Activated naive CD4-positive, alpha-beta T cell treated with anti-CD3 and anti-CD28 coated beads for 36 hours (primary cell): ENCODE measurements around the gene SEPHS2. TPM values are rescaled to one million over a fixed set of nuclear protein-coding genes. Genes with fewer than 3 reads are reported as not detected.
A peak's percentile ranks its signal among the peaks of the same experiment; 100 is the strongest.
"Not testable (repeated sequence)": the region's sequence is repeated elsewhere in the genome, so short reads cannot be mapped to it uniquely, and the experiment has no call there.

Experiments
- CTCF ChIA-PET: fragments of 350-600 bp; sonication (Branson Sonifier 250); formaldehyde crosslinking; loops from one replicate; lab custom pipeline; 2021; ENCODE audit warnings: antibody characterized with exemption; lab: Charles Lee
- DNase-seq: peaks from one replicate; pipeline ENCODE4 v3.0.0-alpha.2; 2020
- H3K27ac Mint-ChIP-seq: one replicate; pipeline ENCODE4 v1.8.0; 2021; ENCODE audit warnings: mild to moderate bottlenecking, mixed read lengths
- H3K27me3 Mint-ChIP-seq: one replicate; pipeline ENCODE4 v1.8.0; 2021; ENCODE audit warnings: low read depth, mixed read lengths
- H3K36me3 Mint-ChIP-seq: one replicate; pipeline ENCODE4 v1.8.0; 2021; ENCODE audit warnings: low read depth, mixed read lengths
- H3K4me1 Mint-ChIP-seq: one replicate; pipeline ENCODE4 v1.8.0; 2021; ENCODE audit warnings: low read depth, mixed read lengths
- H3K4me3 Mint-ChIP-seq: one replicate; pipeline ENCODE4 v1.8.0; 2021; ENCODE audit warnings: mild to moderate bottlenecking, moderate library complexity, mixed read lengths
- H3K9me3 Mint-ChIP-seq: one replicate; pipeline ENCODE4 v1.8.0; 2021; ENCODE audit warnings: mixed read lengths
- intact Hi-C: fragments of 100-400 bp; cut with micrococcal nuclease; formaldehyde crosslinking; loops from one replicate; pipeline ENCODE4 v1.15.1; 2023
- total RNA-seq, 2 experiments: library from RNA; stranded (reverse); gene quantifications; one replicate each; pipeline ENCODE4 v1.2.3, GENCODE V29; 2021

The SEPHS2 gene
- total RNA-seq, 2 experiments from 2014 or later: 37.8 to 39.2 TPM

DNA sequence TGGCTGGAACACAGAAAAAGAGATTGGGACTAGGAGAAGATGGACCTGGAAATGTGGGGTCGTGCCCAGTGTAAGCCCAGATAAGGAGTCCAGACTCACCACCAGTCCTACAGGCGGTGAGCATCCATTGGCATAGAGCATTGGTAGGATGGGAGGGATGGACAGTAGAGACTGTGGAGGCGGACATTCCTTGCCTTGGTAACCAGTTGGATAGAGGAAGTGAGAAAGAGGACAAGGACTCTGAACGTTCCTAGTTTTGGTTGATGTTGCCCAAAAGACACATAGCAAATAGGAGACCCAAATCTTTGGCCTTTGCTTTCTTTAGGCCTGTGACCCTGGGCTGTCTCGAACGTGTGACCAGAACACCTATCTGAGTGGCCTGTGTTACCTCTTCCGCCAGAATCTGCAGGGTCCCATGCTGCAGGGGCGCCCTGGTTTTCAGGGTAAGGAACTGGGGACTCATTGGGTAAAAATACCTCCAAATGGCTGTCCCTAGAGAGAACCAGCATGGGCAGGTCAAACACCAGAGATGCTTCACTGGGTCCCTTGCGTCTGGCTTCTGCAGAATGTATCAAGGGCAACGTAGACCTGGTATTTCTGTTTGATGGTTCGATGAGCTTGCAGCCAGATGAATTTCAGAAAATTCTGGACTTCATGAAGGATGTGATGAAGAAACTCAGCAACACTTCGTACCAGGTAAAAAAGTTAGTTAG, 33.2 kb upstream of the SEPHS2 start:
- DNase-seq: no peak
- H3K9me3 Mint-ChIP-seq: no peaks in the 10 kb centered on the region
- H3K4me1 Mint-ChIP-seq: peaks cover 46% of the 10 kb centered on the region
- CTCF ChIA-PET: interaction anchor here (0.8 to 1.7 kb wide), 3 partner anchors 29 to 216 kb away, joined by 3 to 8 read pairs (median 3); partner anchors contain the start of gene DCTPP1
- H3K27me3 Mint-ChIP-seq: no peaks in the 10 kb centered on the region
- H3K4me3 Mint-ChIP-seq: no peak overlapping the region
- peak overlapping the region; percentile 6 for H3K27ac Mint-ChIP-seq
- H3K36me3 Mint-ChIP-seq: peaks cover 52% of the 10 kb centered on the region
- intact Hi-C loops: no loop called here

DNA sequence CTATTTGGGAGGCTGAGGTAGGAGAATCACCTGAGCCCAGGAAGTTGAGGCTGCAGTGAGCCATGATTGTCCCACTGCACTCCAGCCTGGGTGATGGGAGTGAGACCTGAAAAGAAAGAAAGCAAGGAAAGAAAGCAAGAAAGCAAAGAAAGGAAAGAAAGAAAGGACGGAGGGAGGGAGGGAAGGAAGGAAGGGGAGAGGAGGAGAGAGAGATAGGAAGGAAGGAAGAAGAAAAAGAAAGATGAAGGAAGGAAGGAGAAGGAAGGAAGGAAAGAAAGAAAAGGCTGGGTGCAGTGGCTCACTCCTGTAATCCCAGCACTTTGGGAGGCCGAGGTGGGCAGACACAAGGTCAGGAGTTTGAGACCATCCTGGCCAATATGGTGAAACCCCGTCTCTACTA, 32.1 kb upstream of the SEPHS2 start:
- H3K4me3 Mint-ChIP-seq, H3K27me3 Mint-ChIP-seq, intact Hi-C loops, H3K9me3 Mint-ChIP-seq, DNase-seq: not testable (repeated sequence)
- peaks cover 54% of the 10 kb centered on the region for H3K4me1 Mint-ChIP-seq
- peak overlapping the region; percentile 37 for H3K27ac Mint-ChIP-seq
- CTCF ChIA-PET: interaction anchor here (0.8 to 1.4 kb wide), 3 partner anchors 27 to 32 kb away, joined by 3 to 6 read pairs (median 3); partner anchors contain the start of gene SEPHS2
- peaks cover 54% of the 10 kb centered on the region for H3K36me3 Mint-ChIP-seq

DNA sequence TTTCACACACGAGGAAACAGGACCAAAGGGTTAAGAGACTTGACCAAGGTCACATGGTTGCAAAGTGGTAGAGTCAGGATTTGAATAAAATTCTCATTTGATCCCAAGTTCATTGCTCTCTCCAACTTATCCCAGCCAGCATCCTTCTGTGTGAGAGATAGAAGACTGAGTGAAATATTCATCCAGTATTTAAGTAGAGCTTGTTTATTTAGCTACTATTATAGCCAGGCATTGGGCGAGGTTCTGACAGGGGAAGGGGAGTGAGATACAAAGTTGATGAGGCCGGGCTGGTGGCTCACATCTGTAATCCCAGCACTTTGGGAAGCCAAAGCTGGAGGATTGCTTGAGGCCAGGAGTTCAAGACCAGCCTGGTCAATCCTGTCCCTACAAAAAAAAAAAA, 31.3 kb upstream of the SEPHS2 start:
- intact Hi-C loops: no loop called here
- H3K4me1 Mint-ChIP-seq: peaks cover 58% of the 10 kb centered on the region
- H3K27ac Mint-ChIP-seq: no peak overlapping the region
- no peak overlapping the region for H3K4me3 Mint-ChIP-seq
- DNase-seq: no peak
- CTCF ChIA-PET: interaction anchor here (0.8 to 1.4 kb wide), 5 partner anchors 12 to 31 kb away, joined by 3 to 6 read pairs (median 3); partner anchors contain the start of gene SEPHS2
- peaks cover 52% of the 10 kb centered on the region for H3K36me3 Mint-ChIP-seq
- no peaks in the 10 kb centered on the region for H3K27me3 Mint-ChIP-seq
- no peaks in the 10 kb centered on the region for H3K9me3 Mint-ChIP-seq

DNA sequence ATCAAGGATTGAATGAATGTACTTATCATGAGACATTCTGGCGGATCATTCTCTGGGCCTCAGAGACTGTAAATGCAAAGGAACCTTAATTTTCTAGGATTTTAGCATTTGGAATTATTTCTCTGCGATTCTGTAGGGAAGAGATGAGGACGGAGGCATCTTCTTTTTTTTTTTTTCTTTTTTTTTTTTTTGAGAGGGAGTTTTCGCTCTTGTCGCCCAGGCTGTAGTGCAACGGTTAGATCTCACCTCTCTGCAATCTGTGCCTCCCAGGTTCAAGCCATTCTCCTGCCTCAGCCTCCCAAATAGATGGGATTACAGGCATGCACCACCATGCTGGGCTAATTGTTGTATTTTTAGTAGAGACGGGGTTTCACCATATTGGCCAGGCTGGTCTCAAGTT, 29.0 kb upstream of the SEPHS2 start:
- peak overlapping the region; percentile 56 for H3K27ac Mint-ChIP-seq
- CTCF ChIA-PET: interaction anchor here (1.1 to 7.0 kb wide), 6 partner anchors 17 to 61 kb away, joined by 3 to 51 read pairs (median 4); partner anchors contain the start of gene DCTPP1
- no peaks in the 10 kb centered on the region for H3K27me3 Mint-ChIP-seq
- no peaks in the 10 kb centered on the region for H3K9me3 Mint-ChIP-seq
- H3K4me3 Mint-ChIP-seq: peak overlapping the region; percentile 69
- peaks cover 42% of the 10 kb centered on the region for H3K36me3 Mint-ChIP-seq
- intact Hi-C loops: loop anchor here (5.0 kb wide), 2 partner anchors 78 to 97 kb away; no protein-coding TSS in a partner anchor
- peaks cover 68% of the 10 kb centered on the region for H3K4me1 Mint-ChIP-seq
- DNase-seq: no peak

DNA sequence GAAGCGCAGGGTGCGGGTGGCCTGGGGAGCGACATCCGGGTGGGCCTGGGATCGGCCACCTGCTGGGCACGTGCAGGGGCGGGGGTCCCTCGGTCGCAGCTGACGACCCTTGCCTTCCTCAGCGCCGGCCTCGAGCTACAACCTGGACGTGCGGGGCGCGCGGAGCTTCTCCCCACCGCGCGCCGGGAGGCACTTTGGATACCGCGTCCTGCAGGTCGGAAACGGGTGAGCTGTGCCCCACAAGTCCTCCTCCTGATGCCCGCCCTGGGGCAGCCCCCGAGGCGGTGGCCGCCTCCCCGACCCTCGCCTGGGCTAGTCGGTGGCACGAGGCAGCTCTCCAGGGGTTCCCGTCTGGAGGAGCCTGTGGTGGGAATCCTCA, 28.4 kb upstream of the SEPHS2 start:
- no peak for DNase-seq
- peaks cover 42% of the 10 kb centered on the region for H3K36me3 Mint-ChIP-seq
- peaks cover 74% of the 10 kb centered on the region for H3K4me1 Mint-ChIP-seq
- intact Hi-C loops: loop anchor here (5.0 kb wide), 2 partner anchors 78 to 97 kb away; no protein-coding TSS in a partner anchor
- H3K27ac Mint-ChIP-seq: peak overlapping the region; percentile 92
- H3K4me3 Mint-ChIP-seq: peak overlapping the region; percentile 92
- CTCF ChIA-PET: interaction anchor here (0.6 to 7.0 kb wide), 8 partner anchors 10 to 127 kb away, joined by 3 to 51 read pairs (median 5); partner anchors contain the start of gene DCTPP1
- no peaks in the 10 kb centered on the region for H3K27me3 Mint-ChIP-seq
- peaks cover 2% of the 10 kb centered on the region for H3K9me3 Mint-ChIP-seq

DNA sequence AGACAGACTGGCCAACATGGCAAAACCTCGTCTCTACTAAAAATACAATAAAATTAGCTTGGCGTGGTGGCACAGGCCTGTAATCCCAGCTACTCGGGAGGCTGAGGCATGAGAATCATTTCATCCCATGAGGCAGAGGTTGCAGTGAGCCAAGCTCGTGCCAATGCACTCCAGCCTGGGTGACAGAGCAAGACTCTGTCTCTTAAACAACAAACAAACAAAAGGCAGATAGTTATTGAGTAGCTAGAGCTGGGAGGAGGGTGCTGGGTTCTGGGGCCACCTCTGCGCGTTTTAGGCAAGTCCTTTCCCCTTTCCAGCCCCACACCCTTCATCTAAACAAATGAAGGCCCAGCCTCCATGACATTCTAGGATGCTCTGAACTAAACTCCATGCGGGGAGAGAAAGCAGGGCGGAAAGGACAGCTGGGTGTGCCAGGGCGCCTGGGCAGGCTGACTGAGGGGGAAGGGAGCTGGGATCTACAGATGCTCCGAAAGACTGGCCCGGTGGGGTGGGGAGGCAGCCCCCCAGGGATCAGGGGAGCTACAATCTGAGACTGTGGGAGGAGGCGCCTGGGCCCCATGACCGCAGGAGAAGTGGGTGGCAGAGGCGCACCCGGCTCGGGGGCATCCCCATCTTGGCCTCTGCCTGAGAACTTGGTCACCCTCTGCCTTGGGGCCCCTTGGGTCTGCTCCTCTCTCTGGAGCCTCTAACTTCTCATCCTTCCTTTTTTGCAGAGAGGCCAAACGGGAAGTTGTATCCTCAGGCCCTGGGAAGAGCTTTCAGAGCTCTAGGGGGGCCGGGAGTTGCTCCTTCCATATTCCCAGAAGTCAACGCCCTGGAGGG, 27.8 kb upstream of the SEPHS2 start:
- peak overlapping the region; percentile 92 for H3K27ac Mint-ChIP-seq
- CTCF ChIA-PET: interaction anchor here (0.6 to 7.0 kb wide), 13 partner anchors 10 to 169 kb away, joined by 3 to 51 read pairs (median 4); partner anchors contain the start of gene DCTPP1
- H3K27me3 Mint-ChIP-seq: no peaks in the 10 kb centered on the region

DNA sequence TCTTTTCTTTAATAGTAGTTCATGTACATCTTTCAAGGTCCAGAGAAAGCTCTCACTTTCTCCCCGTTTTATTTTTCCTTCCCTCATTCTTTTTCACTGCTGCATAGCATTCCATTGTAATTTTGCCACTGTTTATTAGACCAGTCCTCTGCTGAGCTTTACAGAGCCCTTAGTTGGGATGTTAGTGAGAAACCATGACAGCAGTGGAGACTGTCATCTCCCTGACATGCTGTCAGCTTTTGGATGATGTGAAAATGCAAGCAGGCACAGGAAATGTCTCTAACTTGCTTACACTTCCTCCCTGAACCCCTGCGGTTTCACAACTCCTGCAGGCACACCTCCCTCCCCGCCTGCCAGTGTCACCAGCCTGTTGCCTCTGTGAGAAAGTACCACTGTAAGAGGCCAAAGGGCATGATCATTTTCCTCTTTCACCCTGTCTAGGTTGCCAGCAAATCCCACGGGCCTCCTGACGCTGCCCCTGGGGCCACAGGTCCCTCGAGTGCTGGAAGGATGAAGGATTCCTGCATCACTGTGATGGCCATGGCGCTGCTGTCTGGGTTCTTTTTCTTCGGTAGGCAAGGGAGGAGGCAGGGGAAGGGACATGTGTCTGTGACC, 26.8 kb upstream of the SEPHS2 start, which contains the start of gene ITGAL:
ITGAL (plus strand) TSS at position 415 of the 615 bp plus-strand sequence; CDS start at position 511, 96 bp downstream.
- intact Hi-C loops: loop anchor here (5.0 kb wide), 2 partner anchors 80 to 95 kb away; no protein-coding TSS in a partner anchor
- Mint-ChIP-seq H3K27ac (peak within 1 kb of the TSS; percentile 92), H3K4me1 (peaks cover 70% of the 10 kb centered on the region), H3K27me3 (no peaks in the 10 kb centered on the region), H3K9me3 (peaks cover 2% of the 10 kb centered on the region), H3K36me3 (peaks cover 34% of the 10 kb centered on the region), H3K4me3 (peak within 1 kb of the TSS; percentile 92)
- DNase-seq: peak; percentile 95
- CTCF ChIA-PET: interaction anchor here (0.6 to 7.0 kb wide), 11 partner anchors 14 to 129 kb away, joined by 3 to 51 read pairs (median 6); partner anchors contain the start of gene DCTPP1

More for the DNA sequence above, 27.8 kb upstream of the SEPHS2 start:
- peak; percentile 82 for DNase-seq
- Mint-ChIP-seq H3K9me3 (peaks cover 2% of the 10 kb centered on the region), H3K4me1 (peaks cover 72% of the 10 kb centered on the region), H3K36me3 (peaks cover 39% of the 10 kb centered on the region), H3K4me3 (peak overlapping the region; percentile 92)
- intact Hi-C loops: loop anchor here (1.0 to 5.0 kb wide), 3 partner anchors 43 to 96 kb away; partner anchors contain the start of gene DCTPP1

DNA sequence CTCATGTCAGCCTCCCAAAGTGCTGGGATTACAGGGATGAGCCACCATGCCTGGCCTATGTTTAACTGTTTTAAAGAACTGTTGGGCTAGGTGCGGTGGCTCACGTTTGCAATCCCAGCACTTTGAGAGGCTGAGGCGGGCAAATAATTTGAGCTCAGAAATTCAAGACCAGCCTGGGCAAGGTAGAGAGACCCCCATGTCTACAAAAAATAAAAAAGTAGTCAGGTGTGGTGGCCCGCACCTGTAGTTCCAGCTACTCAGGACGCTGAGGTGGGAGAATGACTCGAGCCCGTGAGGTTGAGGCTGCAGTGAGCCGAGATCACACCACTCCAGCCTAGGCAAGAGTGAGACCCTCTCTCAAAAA, 24.9 kb upstream of the SEPHS2 start:
- Mint-ChIP-seq H3K4me3 (no peak overlapping the region), H3K27ac (peak overlapping the region; percentile 92), H3K9me3 (peaks cover 2% of the 10 kb centered on the region)

DNA sequence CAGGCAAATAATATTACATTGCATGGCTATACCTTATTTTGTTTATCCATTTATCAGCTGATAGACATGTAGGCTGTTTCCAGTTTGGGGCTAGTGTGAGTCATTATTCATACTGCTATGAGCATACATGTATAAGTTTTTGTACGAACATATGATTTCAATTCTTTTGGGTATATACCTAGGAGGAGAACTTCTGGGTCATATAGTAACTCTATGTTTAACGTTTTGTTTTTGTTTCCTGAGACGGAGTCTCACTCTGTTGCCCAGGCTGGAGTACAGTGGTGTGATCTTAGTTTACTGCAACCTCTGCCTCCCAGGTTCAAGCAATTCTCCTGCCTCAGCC, 24.5 kb upstream of the SEPHS2 start:
- Mint-ChIP-seq H3K4me3 (peak overlapping the region; percentile 41), H3K9me3 (peaks cover 2% of the 10 kb centered on the region), H3K27me3 (no peaks in the 10 kb centered on the region), H3K27ac (peak overlapping the region; percentile 92), H3K36me3 (peaks cover 17% of the 10 kb centered on the region), H3K4me1 (peaks cover 67% of the 10 kb centered on the region)
- no peak for DNase-seq
- CTCF ChIA-PET: interaction anchor here (0.8 to 7.0 kb wide), 3 partner anchors 9 to 82 kb away, joined by 3 to 51 read pairs (median 4); no protein-coding TSS in a partner anchor
- intact Hi-C loops: loop anchor here (5.0 kb wide), 2 partner anchors 82 to 93 kb away; no protein-coding TSS in a partner anchor

More for the DNA sequence above, 24.9 kb upstream of the SEPHS2 start:
- Mint-ChIP-seq H3K36me3 (peaks cover 21% of the 10 kb centered on the region), H3K4me1 (peaks cover 70% of the 10 kb centered on the region), H3K27me3 (no peaks in the 10 kb centered on the region)
- DNase-seq: no peak
- intact Hi-C loops: loop anchor here (5.0 kb wide), 2 partner anchors 82 to 93 kb away; no protein-coding TSS in a partner anchor
- CTCF ChIA-PET: interaction anchor here (0.8 to 7.0 kb wide), 3 partner anchors 10 to 81 kb away, joined by 3 to 51 read pairs (median 4); no protein-coding TSS in a partner anchor

DNA sequence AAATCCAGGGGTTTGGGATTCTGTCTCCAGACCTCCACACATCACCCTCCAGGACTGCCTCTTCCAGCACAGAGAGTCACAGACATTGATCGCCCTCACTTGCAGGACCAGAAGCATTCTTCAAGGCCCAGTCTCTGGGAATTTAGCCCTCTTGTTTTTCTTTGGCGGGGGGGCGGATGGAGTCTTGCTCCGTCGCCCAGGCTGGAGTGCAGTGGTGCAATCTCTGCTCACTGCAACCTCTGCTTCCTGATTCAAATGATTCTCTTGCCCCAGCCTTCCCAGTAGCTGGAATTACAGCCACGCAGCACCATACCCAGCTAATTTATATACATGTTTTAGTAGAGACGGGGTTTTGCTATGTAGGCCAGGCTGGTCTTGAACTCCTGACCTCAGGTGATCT, 18.4 kb upstream of the SEPHS2 start:
- no peak for DNase-seq
- Mint-ChIP-seq H3K4me3 (no peak overlapping the region), H3K27me3 (no peaks in the 10 kb centered on the region), H3K27ac (no peak overlapping the region), H3K36me3 (no peaks in the 10 kb centered on the region), H3K9me3 (no peaks in the 10 kb centered on the region), H3K4me1 (peaks cover 29% of the 10 kb centered on the region)
- CTCF ChIA-PET: interaction anchor here (2.1 kb wide), 1 partner anchor 14 kb away, joined by 8 read pairs; no protein-coding TSS in a partner anchor
- intact Hi-C loops: no loop called here

DNA sequence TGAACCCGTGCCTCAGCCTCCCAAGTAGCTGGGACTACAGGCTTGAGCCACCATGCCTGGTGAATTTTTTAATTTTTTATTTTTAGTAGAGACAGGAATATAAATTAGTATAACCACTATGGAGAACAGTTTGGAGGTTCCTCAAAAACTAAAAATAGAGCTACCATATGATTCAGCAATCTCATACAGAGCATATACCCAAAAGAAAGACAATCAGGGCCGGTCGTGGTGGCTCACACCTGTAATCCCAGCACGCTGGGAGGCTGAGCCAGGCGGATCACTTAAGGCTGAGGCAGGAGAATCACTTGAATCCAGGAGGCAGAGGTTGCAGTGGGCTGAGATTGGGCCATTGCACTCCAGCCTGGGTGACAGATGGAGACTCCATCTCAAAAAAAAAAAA, 15.8 kb upstream of the SEPHS2 start:
- DNase-seq, H3K9me3 Mint-ChIP-seq, H3K36me3 Mint-ChIP-seq, H3K27me3 Mint-ChIP-seq, H3K27ac Mint-ChIP-seq, H3K4me3 Mint-ChIP-seq, intact Hi-C loops: not testable (repeated sequence)
- peaks cover 47% of the 10 kb centered on the region for H3K4me1 Mint-ChIP-seq
- CTCF ChIA-PET: interaction anchor here (0.7 to 5.6 kb wide), 5 partner anchors 8 to 149 kb away, joined by 4 to 43 read pairs (median 4); no protein-coding TSS in a partner anchor
